ENCODE measurements around the gene DPF3.

DPF3 gene

GRCh38 chr14:72800848-72801370, 93.0 kb downstream of the DPF3 start:
- DNase-seq (ENCODE audit: low spot score): no peak

- no peak for DNase-seq (ENCODE audit: low spot score)
Observed at GRCh38 chr14:72800296-72800695, 93.6 kb downstream of the DPF3 start.

GRCh38 chr14:72796935-72797334, 97.0 kb downstream of the DPF3 start:
- DNase-seq (ENCODE audit: low spot score): no peak

- DNase-seq (ENCODE audit: low spot score): no peak
Observed at GRCh38 chr14:72793156-72793939, 100.6 kb downstream of the DPF3 start.

- DNase-seq (ENCODE audit: low spot score): no peak
Observed at GRCh38 chr14:72792051-72792788, 101.7 kb downstream of the DPF3 start.

- DNase-seq (ENCODE audit: low spot score): no peak
Observed at GRCh38 chr14:72790887-72791566, 102.9 kb downstream of the DPF3 start.

GRCh38 chr14:72788972-72789728, 104.8 kb downstream of the DPF3 start:
- DNase-seq (ENCODE audit: low spot score): no peak

- DNase-seq (ENCODE audit: low spot score): peak; percentile 8
Observed at GRCh38 chr14:72788255-72788654, 105.6 kb downstream of the DPF3 start.

- no peak for DNase-seq (ENCODE audit: low spot score)
Observed at GRCh38 chr14:72787841-72788240, 106.1 kb downstream of the DPF3 start.

- DNase-seq (ENCODE audit: low spot score): no peak
Observed at GRCh38 chr14:72786378-72787350, 107.2 kb downstream of the DPF3 start.

- no peak for DNase-seq (ENCODE audit: low spot score)
Observed at GRCh38 chr14:72783741-72784140, 110.2 kb downstream of the DPF3 start.

GRCh38 chr14:72782817-72783216, 111.1 kb downstream of the DPF3 start:
- DNase-seq (ENCODE audit: low spot score): no peak

- peak; percentile 79 for DNase-seq (ENCODE audit: low spot score)
Observed at GRCh38 chr14:72781561-72782508, 112.1 kb downstream of the DPF3 start.

- no peak for DNase-seq (ENCODE audit: low spot score)
Observed at GRCh38 chr14:72780751-72781150, 113.2 kb downstream of the DPF3 start.

GRCh38 chr14:72779679-72780078, 114.2 kb downstream of the DPF3 start:
- DNase-seq (ENCODE audit: low spot score): no peak

- no peak for DNase-seq (ENCODE audit: low spot score)
Observed at GRCh38 chr14:72777636-72778035, 116.3 kb downstream of the DPF3 start.

GRCh38 chr14:72776701-72777261, 117.1 kb downstream of the DPF3 start:
- no peak for DNase-seq (ENCODE audit: low spot score)

GRCh38 chr14:72775923-72776554, 117.9 kb downstream of the DPF3 start:
- DNase-seq (ENCODE audit: low spot score): no peak
